ENCODE data around the gene TUBG1. TPM values are rescaled to one million over a fixed set of nuclear protein-coding genes. Genes with fewer than 3 reads are reported as not detected.

TUBG1 gene
- total and polyA plus RNA-seq, 9 of the 15 experiments (the other 6 are each of a cell fraction or from before 2014, with no cell fraction given) = 33.1 to 147 (median 66.0) TPM

GRCh38 chr17:42640121-42640520 lies 30.6 kb downstream of the TUBG1 start (continued):
- TF ChIP-seq SIN3A (IDR thresholded peaks at IDR 0.05; ENCODE audit: borderline replicate concordance in 2 of 2, control insufficient read depth in 1 of 2, low read depth in 2 of 2, low read length in 2 of 2) = no peak
- no peak for TF ChIP-seq CREB1 (IDR thresholded peaks at IDR 0.05)
- TF ChIP-seq CREB1 (CRISPR knock-in tag; IDR thresholded peaks at IDR 0.05) = no peak
- no peak for TF ChIP-seq SNAPC5 (CRISPR knock-in tag; IDR thresholded peaks at IDR 0.05)
- TF ChIP-seq ATF6 (CRISPR knock-in tag; IDR thresholded peaks at IDR 0.05) = no peak
- TF ChIP-seq ZNF212 (CRISPR knock-in tag; IDR thresholded peaks at IDR 0.05) = no peak
- TF ChIP-seq ESRRB (CRISPR knock-in tag; IDR thresholded peaks at IDR 0.05; ENCODE audit: borderline replicate concordance) = no peak
- TF ChIP-seq HNRNPUL1 (IDR thresholded peaks at IDR 0.05; ENCODE audit: low read length) = no peak
- TF ChIP-seq MAFG (tag; conservative IDR thresholded peaks at IDR 0.05) = peak; percentile 70
- TF ChIP-seq MYBL2 (IDR thresholded peaks at IDR 0.05; ENCODE audit: low read depth) = no peak
- no peak for TF ChIP-seq MYBL2 (CRISPR knock-in tag; IDR thresholded peaks at IDR 0.05; ENCODE audit: borderline replicate concordance)
- no peak for TF ChIP-seq TRIM28 (IDR thresholded peaks at IDR 0.05)
- no peak for TF ChIP-seq SIN3B (IDR thresholded peaks at IDR 0.05; ENCODE audit: low read depth)
- no peak for TF ChIP-seq ZNF639 (CRISPR knock-in tag; conservative IDR thresholded peaks at IDR 0.05 in 1 of 2, IDR thresholded peaks at IDR 0.05 in 1 of 2)
- no peak for TF ChIP-seq PHTF2 (CRISPR knock-in tag; IDR thresholded peaks at IDR 0.05)
- no peak for TF ChIP-seq RBM22 (IDR thresholded peaks at IDR 0.05; ENCODE audit: low read depth, low read length, poor library complexity, severe bottlenecking)
- TF ChIP-seq NFE2L1 (tag; IDR thresholded peaks at IDR 0.05; ENCODE audit: borderline replicate concordance, low read depth) = no peak; the same call in 1 of the 2 replicates
- TF ChIP-seq MTA2 (IDR thresholded peaks at IDR 0.05; ENCODE audit: low read depth) = no peak
- TF ChIP-seq BCOR (IDR thresholded peaks at IDR 0.05) = 0 out of 2 replicates have a peak, but pooled peaks have one; percentile 31
- TF ChIP-seq RAD51 (IDR thresholded peaks at IDR 0.05; ENCODE audit: borderline replicate concordance, low read depth) = no peak
- no peak for TF ChIP-seq BMI1 (IDR thresholded peaks at IDR 0.05; ENCODE audit: low read length)
- TF ChIP-seq NCOA1 (IDR thresholded peaks at IDR 0.05; ENCODE audit: low read depth) = no peak
- no peak for TF ChIP-seq KLF10 (CRISPR knock-in tag; IDR thresholded peaks at IDR 0.05)
- TF ChIP-seq ZNF253 (CRISPR knock-in tag; conservative IDR thresholded peaks at IDR 0.05) = no peak
- TF ChIP-seq PURB (CRISPR knock-in tag; IDR thresholded peaks at IDR 0.05; ENCODE audit: low read depth) = no peak
- TF ChIP-seq SRSF3 (IDR thresholded peaks at IDR 0.05; ENCODE audit: insufficient read depth, low read length) = no peak
- no peak for TF ChIP-seq DEAF1 (CRISPR knock-in tag; IDR thresholded peaks at IDR 0.05)
